Omental fat pad (tissue), 4 donors: ENCODE data around the gene NUDT21. TPM values are rescaled to one million over a fixed set of nuclear protein-coding genes. Genes with fewer than 3 reads are reported as not detected.
A peak's percentile ranks its signal among the peaks of the same experiment; 100 is the strongest.
"Not testable (repeated sequence)": the region's sequence is repeated elsewhere in the genome, so short reads cannot be mapped to it uniquely, and the experiment has no call there.

Source experiments
- ATAC-seq: fragments of 150-250 bp; one replicate; pipeline ENCODE4 v1.9.1; 2016; ENCODE audit warnings: mild to moderate bottlenecking, moderate library complexity; ENCODE audit not compliant: low FRiP score
- DNase-seq: peaks from one replicate; pipeline ENCODE4 v3.0.0-alpha.2; 2019; ENCODE audit warnings: low spot score
- total RNA-seq, 4 donors: library from RNA; depleted of rRNA; stranded (reverse); fragments of >200 nt; gene quantifications; one replicate each; pipeline ENCODE4 v1.1.0, GENCODE V29; 2016
- TF ChIP-seq, protein P1 (sequence below), 3 donors: fragments of 450-650 bp; IDR thresholded peaks; one replicate each; pipeline ENCODE4 v1.5.1; 2016 to 2017; ENCODE audit warnings: antibody characterized with exemption in 3 of 3, mild to moderate bottlenecking in 3 of 3, moderate library complexity in 2 of 3

NUDT21 gene
- total RNA-seq, result 10 to 100 TPM; 41.6 to 53.4 (median 46.0) TPM

DNA sequence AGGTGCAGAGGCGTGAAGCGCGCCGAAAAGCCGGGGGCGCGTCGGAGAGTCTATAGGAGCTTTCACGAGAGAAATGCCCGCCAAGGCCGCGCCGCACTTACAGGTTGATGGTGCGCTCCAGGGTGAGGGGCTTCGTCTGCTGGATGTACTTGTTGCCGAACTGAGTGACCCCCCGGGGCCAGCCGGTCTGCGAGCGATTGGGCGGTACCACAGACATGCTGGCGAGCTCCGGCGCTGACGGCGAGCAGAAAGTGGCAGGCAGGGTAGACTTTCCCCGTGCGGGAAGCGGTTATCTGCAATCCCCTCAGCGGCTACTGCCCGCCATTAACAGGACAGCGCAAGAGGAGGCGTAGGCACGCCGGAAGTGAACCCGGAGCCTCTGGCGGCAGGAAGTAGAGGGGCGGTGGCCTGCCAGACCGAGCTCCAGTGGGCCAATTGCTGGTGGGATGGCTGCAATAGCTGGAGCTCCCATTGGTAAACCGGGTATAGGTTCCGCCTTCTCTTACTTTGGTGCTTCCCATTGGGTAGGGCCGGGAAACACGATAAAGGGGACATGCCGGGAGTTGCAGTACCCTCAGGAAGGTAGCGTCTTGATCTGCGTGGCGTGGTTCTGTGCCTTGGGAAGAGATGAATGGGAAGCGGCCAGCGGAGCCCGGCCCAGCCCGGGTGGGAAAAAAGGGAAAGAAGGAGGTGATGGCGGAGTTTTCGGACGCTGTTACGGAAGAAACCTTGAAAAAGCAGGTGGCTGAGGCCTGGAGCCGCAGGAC lies at the start of gene NUDT21, which contains the start of gene OGFOD1:
TSS of gene NUDT21 (minus strand) at position 347 of the 767 bp plus-strand sequence. CDS start at position 217, 130 bp downstream.
TSS of gene OGFOD1 (plus strand) at position 569 of the 767 bp plus-strand sequence. CDS start at position 628, 59 bp downstream.
- peak; percentile 99 for ATAC-seq
- peak; percentile 66 for DNase-seq
- TF ChIP-seq, protein P1, sequence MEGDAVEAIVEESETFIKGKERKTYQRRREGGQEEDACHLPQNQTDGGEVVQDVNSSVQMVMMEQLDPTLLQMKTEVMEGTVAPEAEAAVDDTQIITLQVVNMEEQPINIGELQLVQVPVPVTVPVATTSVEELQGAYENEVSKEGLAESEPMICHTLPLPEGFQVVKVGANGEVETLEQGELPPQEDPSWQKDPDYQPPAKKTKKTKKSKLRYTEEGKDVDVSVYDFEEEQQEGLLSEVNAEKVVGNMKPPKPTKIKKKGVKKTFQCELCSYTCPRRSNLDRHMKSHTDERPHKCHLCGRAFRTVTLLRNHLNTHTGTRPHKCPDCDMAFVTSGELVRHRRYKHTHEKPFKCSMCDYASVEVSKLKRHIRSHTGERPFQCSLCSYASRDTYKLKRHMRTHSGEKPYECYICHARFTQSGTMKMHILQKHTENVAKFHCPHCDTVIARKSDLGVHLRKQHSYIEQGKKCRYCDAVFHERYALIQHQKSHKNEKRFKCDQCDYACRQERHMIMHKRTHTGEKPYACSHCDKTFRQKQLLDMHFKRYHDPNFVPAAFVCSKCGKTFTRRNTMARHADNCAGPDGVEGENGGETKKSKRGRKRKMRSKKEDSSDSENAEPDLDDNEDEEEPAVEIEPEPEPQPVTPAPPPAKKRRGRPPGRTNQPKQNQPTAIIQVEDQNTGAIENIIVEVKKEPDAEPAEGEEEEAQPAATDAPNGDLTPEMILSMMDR (IDR thresholded peaks at IDR 0.05), result no peak

DNA sequence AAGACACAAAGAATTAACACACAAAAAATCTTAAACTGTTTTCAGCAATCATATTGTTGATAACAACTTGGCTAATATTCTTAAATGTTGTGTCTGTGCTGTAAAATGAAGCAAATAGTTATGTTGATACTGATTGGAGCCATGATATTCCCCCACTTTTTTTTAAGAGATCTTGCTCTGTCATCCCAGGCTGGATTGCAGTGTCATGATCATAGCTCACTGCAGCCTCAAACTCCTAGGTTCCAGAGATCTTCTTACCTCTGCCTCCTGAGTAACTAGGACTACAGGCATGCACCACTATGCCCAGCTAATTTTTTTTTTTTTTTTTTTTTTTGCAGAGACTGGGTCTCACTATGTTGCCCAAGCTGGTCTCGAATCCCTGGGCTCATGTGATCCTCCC lies 42.7 kb upstream of the NUDT21 start:
- ATAC-seq (no peak), DNase-seq (no peak)
- TF ChIP-seq, protein P1 (IDR thresholded peaks at IDR 0.05), result no peak

DNA sequence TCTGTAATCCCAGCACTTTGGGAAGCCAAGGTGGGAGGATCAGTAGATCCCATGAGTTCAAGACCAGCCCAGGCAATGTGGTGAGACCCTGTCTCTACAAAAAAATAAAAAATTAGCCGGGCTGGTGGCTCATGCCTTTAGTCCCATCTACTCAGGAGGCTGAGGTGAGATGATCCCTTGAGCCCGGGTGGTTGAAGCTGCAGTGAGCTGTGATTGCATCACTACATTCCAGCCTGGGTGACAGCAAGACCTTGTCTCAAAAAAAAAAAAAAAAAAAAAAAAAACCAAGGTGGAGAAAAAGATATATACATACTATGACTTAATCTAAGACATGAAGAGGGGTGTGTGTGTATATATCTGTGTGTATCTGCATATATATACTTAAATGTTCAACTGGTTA lies 42.0 kb upstream of the NUDT21 start:
- TF ChIP-seq, protein P1 (IDR thresholded peaks at IDR 0.05), result no peak
- no peak for DNase-seq
- no peak for ATAC-seq

DNA sequence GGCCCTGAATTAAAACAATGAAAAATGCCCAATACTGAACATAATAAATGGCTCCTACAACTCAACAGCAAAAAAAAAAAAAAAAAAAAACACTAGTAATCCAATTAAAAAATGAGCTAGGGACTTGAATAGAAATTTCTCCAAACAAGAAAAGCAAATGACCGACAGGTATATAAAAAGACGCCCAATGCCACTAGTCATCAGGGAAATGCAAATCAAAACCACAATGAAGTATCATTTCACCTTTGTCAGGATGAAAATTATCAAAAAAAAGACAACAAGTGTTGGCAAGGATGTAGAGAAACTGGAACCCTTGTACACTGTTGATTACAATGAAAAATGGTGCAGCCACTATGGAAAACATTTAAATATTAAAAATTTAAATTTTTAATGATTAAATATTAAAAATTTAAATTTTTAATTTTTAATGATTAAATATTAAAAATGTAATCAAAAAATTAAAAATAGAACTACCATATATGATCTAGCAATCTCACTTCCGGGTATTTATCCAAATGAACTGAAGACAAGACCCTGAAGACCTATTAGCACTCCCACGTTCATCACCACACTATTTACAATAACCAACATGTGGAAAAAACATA lies 40.6 kb upstream of the NUDT21 start:
- DNase-seq (no peak), ATAC-seq (no peak)
- TF ChIP-seq, protein P1 (IDR thresholded peaks at IDR 0.05), result no peak

DNA sequence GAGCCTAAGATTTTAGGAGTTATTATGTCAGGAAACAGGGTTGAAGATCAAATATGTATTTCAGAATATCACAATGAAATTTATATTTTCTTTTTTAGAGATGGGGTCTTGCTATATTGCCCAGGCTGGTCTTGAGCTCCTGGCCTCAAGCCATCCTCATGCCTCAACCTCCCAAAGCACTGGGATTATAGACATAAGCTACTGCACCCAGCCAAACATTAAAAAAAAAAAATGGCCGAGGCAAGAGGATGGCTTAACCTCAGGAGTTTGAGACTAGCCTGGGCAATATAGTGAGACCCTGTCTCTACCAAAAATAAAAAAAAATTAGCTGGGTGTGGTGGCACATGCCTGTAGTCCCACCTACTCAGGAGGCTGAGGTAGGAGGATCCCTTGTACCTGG lies 37.7 kb upstream of the NUDT21 start:
- not testable (repeated sequence) for ATAC-seq

DNA sequence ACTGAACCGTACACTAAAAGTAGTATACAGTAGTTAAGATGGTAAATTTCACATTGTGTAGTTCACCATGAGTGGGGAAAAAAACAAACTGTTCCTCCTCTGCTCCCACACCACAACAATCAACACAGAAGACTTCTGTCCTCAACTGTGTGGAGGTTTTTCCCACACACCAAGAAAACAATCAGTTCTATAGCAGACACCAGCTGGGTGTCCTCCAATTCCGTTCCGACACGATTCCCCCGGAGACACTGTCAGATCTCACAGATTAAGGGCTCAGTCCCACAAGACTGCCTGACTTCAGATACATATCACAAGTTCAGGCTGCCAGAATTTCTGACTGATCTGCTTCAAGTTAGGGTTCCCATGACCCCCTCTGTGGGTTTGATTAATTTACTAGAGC lies 36.9 kb upstream of the NUDT21 start:
- no peak for DNase-seq
- TF ChIP-seq, protein P1 (IDR thresholded peaks at IDR 0.05), result no peak
- ATAC-seq, result no peak

More for the DNA sequence above, 37.7 kb upstream of the NUDT21 start:
- DNase-seq, result not testable (repeated sequence)

DNA sequence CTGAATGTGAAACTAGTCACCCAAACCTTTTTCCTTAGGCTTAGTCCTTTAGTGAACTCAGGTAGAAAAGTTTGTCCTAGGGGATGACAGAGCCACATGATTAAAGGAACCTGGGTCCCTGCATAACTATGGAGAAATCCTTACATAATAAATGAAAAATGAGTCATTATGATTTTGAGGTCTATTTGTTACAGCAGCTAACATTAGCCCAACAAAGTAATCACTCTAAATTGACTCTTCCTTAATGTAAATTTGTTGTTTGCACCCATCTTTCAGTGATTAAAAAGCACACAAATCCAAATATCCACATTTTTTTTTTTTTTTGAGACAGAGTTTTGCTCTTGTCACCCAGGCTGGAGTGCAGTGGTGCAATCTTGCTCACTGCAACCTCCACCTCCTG lies 32.3 kb upstream of the NUDT21 start:
- DNase-seq (no peak), ATAC-seq (no peak)
- TF ChIP-seq, protein P1 (IDR thresholded peaks at IDR 0.05), result no peak
